Uterus (tissue), 4 donors: ENCODE data around the gene PRSS8. TPM values are rescaled to one million over a fixed set of nuclear protein-coding genes. Genes with fewer than 3 reads are reported as not detected.
A peak's percentile ranks its signal among the peaks of the same experiment; 100 is the strongest.

Experiments used
- DNase-seq, 2 donors: peaks; one replicate each; pipeline ENCODE4 v3.0.0-alpha.2; 2019 to 2020
- H3K27ac ChIP-seq, 2 donors: fragments of 200-600 bp; sonication (generic); 1 replicate in 1 of 2; 2 replicates in 1 of 2; pipeline ENCODE4 v1.5.1; 2016 to 2018
- H3K27me3 ChIP-seq, 2 donors: fragments of 200-600 bp; sonication (generic); one replicate each; pipeline ENCODE4 v1.5.1; 2018 to 2019; ENCODE audit warnings: control low read depth in 1 of 2
- H3K36me3 ChIP-seq, 2 donors: fragments of 200-600 bp; sonication (generic); one replicate each; pipeline ENCODE4 v1.5.1; 2019; ENCODE audit warnings: control low read depth in 1 of 2
- H3K4me1 ChIP-seq, 2 donors: fragments of 200-600 bp; sonication (generic); one replicate each; pipeline ENCODE4 v1.5.1; 2018 to 2019; ENCODE audit warnings: control low read depth in 1 of 2
- H3K4me3 ChIP-seq, 2 donors: fragments of 200-600 bp; sonication (generic); 1 replicate in 1 of 2; 2 replicates in 1 of 2; pipeline ENCODE4 v1.5.1; 2018 to 2019; ENCODE audit warnings: mild to moderate bottlenecking in 1 of 2
- H3K9me3 ChIP-seq, 2 donors: fragments of 200-600 bp; sonication (generic); one replicate each; pipeline ENCODE4 v1.5.1; 2019; ENCODE audit warnings: control low read depth in 1 of 2
- POLR2A ChIP-seq, 2 donors: fragments of 450-650 bp; IDR thresholded peaks; one replicate each; pipeline ENCODE4 v1.6.1; 2016; ENCODE audit warnings: antibody characterized with exemption in 2 of 2, mild to moderate bottlenecking in 1 of 2, moderate library complexity in 1 of 2
- intact Hi-C: fragments of 100-400 bp; cut with DNase I; formaldehyde crosslinking; loops from one replicate; pipeline ENCODE4 v1.15.1; 2023; ENCODE audit warnings: low total_unique reads
- total RNA-seq, 4 donors: library from RNA; depleted of rRNA in 3 of 4; stranded (reverse); fragments of >200 nt in 3 of 4; gene quantifications; one replicate each; pipeline versions ENCODE4 v1.1.0 to v1.2.4, GENCODE V29; 2014 to 2023
- TF ChIP-seq, protein P1 (sequence below), 4 experiments: fragments of 200-600 bp in 2 of 4; fragments of 450-650 bp in 2 of 4; sonication (generic) in 2 of 4; IDR thresholded peaks; one replicate each; pipeline ENCODE4 v1.5.1; 2016 to 2019; ENCODE audit warnings: antibody characterized with exemption in 4 of 4, mild to moderate bottlenecking in 2 of 4, moderate library complexity in 1 of 4
- donor health status: DM: yes; HTN: yes; CAD: no.

Gene PRSS8
- 1 to 10 TPM in 1 of 4 donors, under 1 TPM in 1, not detected in 2; 0.26 to 8.7 TPM for total RNA-seq

DNA sequence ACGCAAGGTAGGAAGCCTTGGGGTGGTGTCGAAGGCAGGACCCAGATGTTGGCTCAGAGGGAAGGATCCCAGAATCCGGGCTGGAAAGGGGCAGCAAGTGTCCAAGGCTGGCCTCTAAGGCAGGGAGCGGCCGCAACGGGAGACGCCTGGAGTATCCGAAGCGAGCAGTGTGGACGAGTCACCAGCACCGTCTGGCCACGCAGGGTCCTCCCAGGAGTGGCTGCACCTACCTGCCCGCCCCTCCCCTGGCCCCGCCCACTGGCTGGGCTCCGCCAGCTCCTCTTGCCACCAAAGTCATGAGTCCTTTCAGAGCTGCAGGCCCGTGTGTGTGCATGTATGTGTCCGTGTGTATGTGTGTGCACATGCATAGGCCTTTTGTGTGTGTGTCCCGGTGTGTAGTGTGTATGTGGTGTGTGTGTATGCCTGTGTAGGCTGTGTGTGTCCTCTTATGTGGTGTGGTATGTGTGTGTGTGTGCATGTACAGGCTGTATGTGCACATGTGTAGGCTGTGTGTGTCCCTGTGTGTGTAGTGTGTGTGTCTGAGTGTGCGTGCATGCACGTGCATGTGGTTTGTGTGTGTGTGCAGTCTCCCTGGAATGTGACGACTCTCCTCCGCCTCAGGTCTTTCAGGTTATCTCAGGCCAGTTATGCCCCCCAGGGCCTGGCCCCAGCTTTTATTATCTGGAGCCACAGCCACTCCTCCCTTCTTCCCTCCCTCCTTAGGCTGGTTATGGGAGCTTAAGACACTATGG is at the start of gene PRSS8:
PRSS8 (minus strand) TSS at position 193 of the 752 bp plus-strand sequence. CDS start 229 bp downstream, outside the sequence.
- no peak within 1 kb of the TSS for H3K4me3 ChIP-seq
- no peaks in the 10 kb centered on the region for H3K9me3 ChIP-seq
- no peak for DNase-seq
- intact Hi-C loops: no loop called here
- TF ChIP-seq, protein P1, sequence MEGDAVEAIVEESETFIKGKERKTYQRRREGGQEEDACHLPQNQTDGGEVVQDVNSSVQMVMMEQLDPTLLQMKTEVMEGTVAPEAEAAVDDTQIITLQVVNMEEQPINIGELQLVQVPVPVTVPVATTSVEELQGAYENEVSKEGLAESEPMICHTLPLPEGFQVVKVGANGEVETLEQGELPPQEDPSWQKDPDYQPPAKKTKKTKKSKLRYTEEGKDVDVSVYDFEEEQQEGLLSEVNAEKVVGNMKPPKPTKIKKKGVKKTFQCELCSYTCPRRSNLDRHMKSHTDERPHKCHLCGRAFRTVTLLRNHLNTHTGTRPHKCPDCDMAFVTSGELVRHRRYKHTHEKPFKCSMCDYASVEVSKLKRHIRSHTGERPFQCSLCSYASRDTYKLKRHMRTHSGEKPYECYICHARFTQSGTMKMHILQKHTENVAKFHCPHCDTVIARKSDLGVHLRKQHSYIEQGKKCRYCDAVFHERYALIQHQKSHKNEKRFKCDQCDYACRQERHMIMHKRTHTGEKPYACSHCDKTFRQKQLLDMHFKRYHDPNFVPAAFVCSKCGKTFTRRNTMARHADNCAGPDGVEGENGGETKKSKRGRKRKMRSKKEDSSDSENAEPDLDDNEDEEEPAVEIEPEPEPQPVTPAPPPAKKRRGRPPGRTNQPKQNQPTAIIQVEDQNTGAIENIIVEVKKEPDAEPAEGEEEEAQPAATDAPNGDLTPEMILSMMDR (IDR thresholded peaks at IDR 0.05): no peak
- peak in 1 of 2 donors; percentile 31 for TF ChIP-seq POLR2A (IDR thresholded peaks at IDR 0.05)
- H3K27me3 ChIP-seq: no peaks in the 10 kb centered on the region
- no peaks in the 10 kb centered on the region for H3K36me3 ChIP-seq
- no peaks in the 10 kb centered on the region for H3K4me1 ChIP-seq
- H3K27ac ChIP-seq: no peak within 1 kb of the TSS

DNA sequence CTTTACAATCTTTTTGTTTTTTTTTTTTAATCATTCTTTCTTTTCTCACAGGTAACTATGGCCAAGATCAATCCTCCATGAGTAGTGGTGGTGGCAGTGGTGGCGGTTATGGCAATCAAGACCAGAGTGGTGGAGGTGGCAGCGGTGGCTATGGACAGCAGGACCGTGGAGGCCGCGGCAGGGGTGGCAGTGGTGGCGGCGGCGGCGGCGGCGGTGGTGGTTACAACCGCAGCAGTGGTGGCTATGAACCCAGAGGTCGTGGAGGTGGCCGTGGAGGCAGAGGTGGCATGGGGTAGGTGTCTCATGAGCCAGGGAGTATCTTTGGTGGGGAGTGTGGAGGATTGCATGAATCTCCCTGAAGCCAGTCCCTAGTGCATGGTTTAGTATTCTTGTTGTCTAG is 49.4 kb upstream of the PRSS8 start:
- Histone ChIP-seq H3K4me1 (peaks cover 10 to 13% of the 10 kb centered on the region in 2 donors), H3K27me3 (no peaks in the 10 kb centered on the region), H3K9me3 (no peaks in the 10 kb centered on the region), H3K4me3 (no peak overlapping the region), H3K27ac (no peak overlapping the region), H3K36me3 (no peaks in the 10 kb centered on the region)
- DNase-seq: no peak
- TF ChIP-seq, protein P1 (IDR thresholded peaks at IDR 0.05): no peak
- TF ChIP-seq POLR2A (IDR thresholded peaks at IDR 0.05): no peak
- intact Hi-C loops: no loop called here

DNA sequence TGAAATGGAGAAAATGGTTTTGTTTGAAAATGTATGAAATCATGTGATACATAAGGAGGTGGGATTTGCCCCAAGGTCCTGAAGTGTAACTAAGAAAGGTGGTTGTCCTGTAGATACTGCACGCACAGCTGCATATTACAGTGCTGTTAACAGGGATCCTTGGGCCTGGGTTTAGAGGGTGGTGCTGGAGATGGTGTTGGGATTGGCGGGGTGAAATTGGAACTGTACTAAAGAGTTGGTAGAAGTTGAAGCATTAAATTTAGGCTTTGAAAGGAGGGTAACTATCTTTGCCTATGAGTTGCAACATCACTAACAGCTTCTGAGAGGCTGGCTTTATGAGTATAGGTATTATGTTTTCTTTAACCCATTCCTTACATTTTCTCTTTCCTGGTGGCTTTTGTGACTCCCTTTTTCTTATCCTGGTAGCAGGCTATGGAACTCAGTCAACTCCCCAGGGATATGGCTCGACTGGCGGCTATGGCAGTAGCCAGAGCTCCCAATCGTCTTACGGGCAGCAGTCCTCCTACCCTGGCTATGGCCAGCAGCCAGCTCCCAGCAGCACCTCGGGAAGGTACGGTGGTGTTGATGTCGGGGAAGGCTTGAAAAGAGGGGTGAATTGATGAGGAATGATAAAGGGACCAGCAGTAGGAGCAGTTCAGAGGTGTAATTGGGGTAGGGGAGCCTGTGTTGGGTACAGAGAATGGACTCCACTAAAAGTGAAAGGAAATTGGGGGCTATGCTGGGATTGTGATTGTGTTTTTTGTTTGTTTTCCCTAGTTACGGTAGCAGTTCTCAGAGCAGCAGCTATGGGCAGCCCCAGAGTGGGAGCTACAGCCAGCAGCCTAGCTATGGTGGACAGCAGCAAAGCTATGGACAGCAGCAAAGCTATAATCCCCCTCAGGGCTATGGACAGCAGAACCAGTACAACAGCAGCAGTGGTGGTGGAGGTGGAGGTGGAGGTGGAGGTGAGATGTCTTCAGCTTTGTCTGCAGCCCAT is 48.2 kb upstream of the PRSS8 start:
- Histone ChIP-seq H3K36me3 (no peaks in the 10 kb centered on the region), H3K27ac (no peak overlapping the region), H3K4me3 (no peak overlapping the region), H3K27me3 (no peaks in the 10 kb centered on the region), H3K9me3 (no peaks in the 10 kb centered on the region), H3K4me1 (peaks cover 10 to 13% of the 10 kb centered on the region in 2 donors)
- intact Hi-C loops: no loop called here
- TF ChIP-seq, protein P1 (IDR thresholded peaks at IDR 0.05): no peak
- TF ChIP-seq POLR2A (IDR thresholded peaks at IDR 0.05): no peak
- no peak for DNase-seq

DNA sequence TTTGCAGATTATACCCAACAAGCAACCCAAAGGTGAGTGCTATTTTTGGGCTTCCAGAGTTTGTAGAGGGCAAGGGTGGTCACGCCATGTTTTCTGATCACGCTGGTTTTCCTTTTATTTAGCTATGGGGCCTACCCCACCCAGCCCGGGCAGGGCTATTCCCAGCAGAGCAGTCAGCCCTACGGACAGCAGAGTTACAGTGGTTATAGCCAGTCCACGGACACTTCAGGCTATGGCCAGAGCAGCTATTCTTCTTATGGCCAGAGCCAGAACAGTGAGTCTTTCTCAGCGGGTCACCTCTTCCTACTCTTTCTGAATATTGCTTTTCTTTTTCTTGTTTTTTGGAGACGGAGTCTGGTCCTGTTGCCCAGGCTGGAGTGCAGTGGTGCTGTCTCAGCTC is 46.9 kb upstream of the PRSS8 start:
- DNase-seq: no peak
- TF ChIP-seq, protein P1 (IDR thresholded peaks at IDR 0.05): no peak
- TF ChIP-seq POLR2A (IDR thresholded peaks at IDR 0.05): no peak
- Histone ChIP-seq H3K36me3 (no peaks in the 10 kb centered on the region), H3K27ac (no peak overlapping the region), H3K9me3 (no peaks in the 10 kb centered on the region), H3K4me3 (peak overlapping the region in 1 of 2 donors; percentile 78), H3K27me3 (no peaks in the 10 kb centered on the region), H3K4me1 (peaks cover 10 to 13% of the 10 kb centered on the region in 2 donors)
- intact Hi-C loops: no loop called here
